Stimulated activated CD4-positive, alpha-beta T cell treated with anti-CD3 and anti-CD28 coated beads, TNF-alpha, amount 100 ng/mL, for 4 hours (primary cell): ENCODE results near the gene TRDMT1.

Experiments
- DNase-seq, 3 experiments: peaks; one replicate each; pipeline ENCODE4 v3.0.0-alpha.2; 2020; ENCODE audit warnings: low read depth in 3 of 3

Gene TRDMT1

GRCh38 chr10:17176091-17176490 is 25.4 kb downstream of the TRDMT1 start:
- no peak for DNase-seq

DNA sequence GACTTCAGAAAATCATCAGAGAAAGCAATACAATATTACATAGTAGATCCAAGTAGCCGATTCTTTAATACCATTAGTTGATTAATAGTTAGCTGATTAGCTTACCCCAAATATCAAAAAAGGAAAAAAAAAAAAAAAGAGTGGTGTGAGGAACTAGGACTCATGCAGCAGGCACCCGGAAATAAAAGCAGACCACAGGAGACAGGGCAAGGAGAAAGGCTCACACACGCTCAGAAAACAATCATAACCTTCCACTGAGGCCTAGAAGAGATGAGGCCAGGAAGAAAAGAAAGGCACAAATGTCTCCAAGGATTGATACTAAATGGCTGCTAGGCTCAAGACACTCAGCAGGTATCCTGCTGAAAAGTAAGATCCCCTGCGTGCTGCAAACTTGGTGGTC is 25.9 kb downstream of the TRDMT1 start:
- DNase-seq = no peak

GRCh38 chr10:17174626-17175025 is 26.8 kb downstream of the TRDMT1 start:
- no peak for DNase-seq

- no peak for DNase-seq
These were observed 30.3 kb downstream of the TRDMT1 start for GRCh38 chr10:17171141-17171641.

DNA sequence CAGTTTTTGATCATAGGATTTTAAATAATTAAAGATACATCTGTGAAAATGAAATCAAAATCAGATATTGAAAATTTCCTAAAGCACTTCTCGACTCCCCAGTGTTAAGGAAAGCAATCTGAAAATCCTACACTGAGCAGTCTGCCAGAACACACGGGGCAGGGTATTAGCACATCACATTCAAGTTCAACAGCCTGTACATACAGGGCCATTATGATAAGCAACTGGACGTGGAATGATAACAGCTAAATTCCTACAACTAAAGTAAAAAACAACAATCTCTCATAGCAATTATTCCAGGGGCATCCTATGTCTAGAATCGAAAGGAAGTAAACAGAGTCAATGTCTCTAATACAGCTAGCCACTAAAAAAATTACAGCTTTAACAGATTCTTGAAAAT is 31.7 kb downstream of the TRDMT1 start:
- no peak for DNase-seq

GRCh38 chr10:17166699-17167098 is 34.8 kb downstream of the TRDMT1 start:
- no peak for DNase-seq

GRCh38 chr10:17162828-17163227 is 38.6 kb downstream of the TRDMT1 start:
- DNase-seq = no peak

GRCh38 chr10:17161775-17162174 is 39.7 kb downstream of the TRDMT1 start:
- DNase-seq = no peak

- no peak for DNase-seq
These were observed 44.4 kb downstream of the TRDMT1 start for GRCh38 chr10:17157024-17157423.

DNA sequence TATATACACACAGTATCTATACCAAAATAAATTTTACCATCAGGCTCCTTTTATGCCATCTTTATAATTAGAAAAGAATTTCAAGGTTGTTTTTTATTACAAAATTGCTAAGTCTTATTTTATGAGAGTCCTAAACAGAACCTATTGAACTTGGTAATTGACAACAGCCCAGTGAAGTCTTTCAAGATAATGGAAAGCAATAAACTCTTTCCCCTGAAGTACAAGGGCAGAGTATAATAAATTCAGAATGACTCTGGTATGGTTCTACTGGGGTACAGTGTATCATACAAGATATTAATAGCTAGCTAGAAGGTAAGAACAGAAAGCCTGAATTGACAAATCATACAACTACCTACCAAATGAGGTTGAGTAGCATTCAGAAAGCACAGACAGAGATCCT is 45.6 kb downstream of the TRDMT1 start:
- DNase-seq = no peak

GRCh38 chr10:17154116-17154515 is 47.4 kb downstream of the TRDMT1 start:
- DNase-seq = no peak

GRCh38 chr10:17153321-17153720 is 48.2 kb downstream of the TRDMT1 start:
- DNase-seq = no peak

- DNase-seq = no peak
These were observed 49.8 kb downstream of the TRDMT1 start for GRCh38 chr10:17151716-17152115.

DNA sequence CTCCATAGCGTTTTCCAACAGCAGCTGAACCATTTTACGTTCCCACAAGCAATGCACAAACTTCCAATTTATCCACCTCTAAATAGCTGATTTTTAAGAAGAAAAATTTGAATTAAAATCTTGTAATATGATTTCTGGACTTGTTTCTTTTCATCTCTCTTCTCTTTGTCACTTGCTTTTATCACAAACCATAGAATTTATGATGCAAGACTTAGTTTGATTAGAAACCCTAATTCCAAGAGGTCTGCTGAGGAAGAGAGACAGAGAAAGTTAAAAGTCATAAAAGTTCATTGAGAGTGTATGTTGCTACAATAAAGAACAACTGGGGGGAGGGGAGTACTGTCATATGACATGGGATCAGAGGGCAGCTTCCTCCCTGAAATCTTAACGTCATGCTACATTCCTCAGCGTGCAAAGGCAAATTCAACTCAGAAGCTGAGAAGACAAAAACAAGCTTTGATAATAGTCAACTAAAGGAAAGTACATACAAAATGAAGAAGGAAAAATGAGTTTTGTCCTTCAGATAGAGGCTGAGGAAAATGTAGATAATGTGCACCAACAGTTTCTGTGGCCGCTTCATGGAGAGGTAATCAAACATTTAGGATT is 53.5 kb downstream of the TRDMT1 start:
- DNase-seq = no peak

DNA sequence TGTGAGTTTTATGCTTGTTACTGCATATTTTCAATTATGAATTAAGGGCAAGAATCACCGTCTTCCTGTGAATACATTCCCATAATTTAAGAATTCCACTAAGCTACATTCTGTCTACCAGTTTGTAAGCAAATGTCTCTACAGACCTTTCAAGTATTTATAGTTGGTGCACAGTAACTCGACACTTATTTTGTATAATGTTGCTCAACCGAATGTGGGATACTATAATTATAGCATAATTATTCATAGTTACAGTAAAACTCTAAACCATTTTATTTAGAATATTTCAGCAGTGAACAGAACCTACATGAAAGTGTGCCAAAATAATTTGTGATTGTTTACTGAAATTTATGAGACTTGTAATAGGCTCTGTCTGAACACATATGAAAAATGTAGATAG is 54.6 kb downstream of the TRDMT1 start:
- DNase-seq = no peak

DNA sequence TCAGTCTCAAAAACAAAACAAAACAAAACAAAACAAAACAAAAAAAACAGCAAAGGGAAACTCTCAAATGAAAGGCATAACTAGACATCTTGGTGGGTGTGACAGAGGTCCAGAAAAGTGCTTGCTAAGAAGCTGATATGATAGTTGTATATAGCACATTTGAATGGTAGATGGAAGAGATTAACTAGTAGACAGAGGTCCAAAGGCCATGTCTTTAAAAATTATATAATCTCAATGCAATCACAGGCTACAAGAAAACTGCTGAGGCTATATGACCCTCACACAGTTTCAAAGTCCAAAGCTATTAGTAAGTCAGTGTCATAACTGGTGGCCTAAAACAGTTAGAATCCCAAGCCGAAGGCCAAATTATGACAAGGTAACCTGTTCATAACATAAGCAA is 56.2 kb downstream of the TRDMT1 start:
- no peak for DNase-seq

GRCh38 chr10:17144757-17145156 is 56.7 kb downstream of the TRDMT1 start:
- peak; percentile 3 to 13 (median 3) for DNase-seq

- no peak for DNase-seq
These were observed 57.4 kb downstream of the TRDMT1 start for GRCh38 chr10:17144032-17144431.

- DNase-seq = no peak
These were observed 58.3 kb downstream of the TRDMT1 start for GRCh38 chr10:17143055-17143690.

- no peak for DNase-seq
These were observed 59.8 kb downstream of the TRDMT1 start for GRCh38 chr10:17141504-17142229.

DNA sequence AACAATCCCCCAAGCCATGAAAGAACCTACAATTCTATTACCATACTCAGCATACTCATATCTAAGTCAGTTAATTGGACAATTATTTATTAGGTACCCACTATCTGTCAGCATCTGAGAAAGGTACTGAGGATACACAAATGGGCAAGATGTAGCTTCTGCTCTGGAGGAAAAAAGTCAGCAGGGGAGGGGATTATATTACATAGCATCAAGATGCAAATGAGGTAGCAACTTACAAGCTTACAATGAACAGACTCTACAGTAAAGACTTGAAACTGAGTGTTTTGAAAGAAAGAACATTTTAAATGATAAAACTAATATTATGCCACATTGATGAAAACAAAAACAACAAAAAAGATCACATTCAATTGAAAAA is 61.1 kb downstream of the TRDMT1 start:
- no peak for DNase-seq

- no peak for DNase-seq
These were observed 62.9 kb downstream of the TRDMT1 start for GRCh38 chr10:17138460-17139042.
